Fibroblast of upper back skin (primary cell): ENCODE measurements around the gene ZNF444.
"Not testable (repeated sequence)": the region's sequence is repeated elsewhere in the genome, so short reads cannot be mapped to it uniquely, and the experiment has no call there.

ENCODE experiments used
- DNase-seq: peaks from one replicate; pipeline ENCODE4 v3.0.0-alpha.2; 2013

Gene ZNF444

GRCh38 chr19:56148096-56148495, 7.0 kb downstream of the ZNF444 start:
- DNase-seq = no peak

- DNase-seq = not testable (repeated sequence)
Observed at GRCh38 chr19:56148955-56149655, 8.0 kb downstream of the ZNF444 start.

GRCh38 chr19:56149656-56150038, 8.6 kb downstream of the ZNF444 start:
- DNase-seq = no peak

GRCh38 chr19:56150358-56150757, 9.3 kb downstream of the ZNF444 start:
- DNase-seq = no peak

GRCh38 chr19:56152644-56153043, 11.6 kb downstream of the ZNF444 start:
- no peak for DNase-seq

- DNase-seq = no peak
Observed at GRCh38 chr19:56153507-56153906, 12.4 kb downstream of the ZNF444 start.

- DNase-seq = no peak
Observed at GRCh38 chr19:56155124-56155687, 14.1 kb downstream of the ZNF444 start.

GRCh38 chr19:56156768-56157167, 15.7 kb downstream of the ZNF444 start:
- DNase-seq = no peak

GRCh38 chr19:56158170-56158757, 17.2 kb downstream of the ZNF444 start:
- DNase-seq = no peak

- peak; percentile 17 for DNase-seq
Observed at GRCh38 chr19:56159009-56159559, 18.0 kb downstream of the ZNF444 start.

GRCh38 chr19:56159622-56160271, 18.7 kb downstream of the ZNF444 start:
- DNase-seq = no peak

- DNase-seq = no peak
Observed at GRCh38 chr19:56161534-56161933, 20.4 kb downstream of the ZNF444 start.

- no peak for DNase-seq
Observed at GRCh38 chr19:56162258-56162657, 21.2 kb downstream of the ZNF444 start.

- no peak for DNase-seq
Observed at GRCh38 chr19:56163097-56163496, 22.0 kb downstream of the ZNF444 start.

GRCh38 chr19:56167064-56167578, 26.0 kb downstream of the ZNF444 start:
- no peak for DNase-seq

- DNase-seq = peak; percentile 34
Observed at GRCh38 chr19:56170261-56170660, 29.2 kb downstream of the ZNF444 start.

GRCh38 chr19:56174086-56174485, 33.0 kb downstream of the ZNF444 start:
- no peak for DNase-seq

GRCh38 chr19:56174550-56174949, 33.5 kb downstream of the ZNF444 start:
- DNase-seq = no peak

GRCh38 chr19:56175861-56176307, 34.8 kb downstream of the ZNF444 start, which contains the start of gene GALP:
Gene GALP, plus strand, starts transcription at chr19:56176008. Its CDS starts 1,101 bp downstream, at chr19:56177109.
- not testable (repeated sequence) for DNase-seq

GRCh38 chr19:56176310-56176709, 35.2 kb downstream of the ZNF444 start:
- DNase-seq = not testable (repeated sequence)

- no peak for DNase-seq
Observed at GRCh38 chr19:56176881-56177280, 35.8 kb downstream of the ZNF444 start.

GRCh38 chr19:56177564-56178243, 36.6 kb downstream of the ZNF444 start:
- DNase-seq = no peak

- DNase-seq = no peak
Observed at GRCh38 chr19:56189785-56190184, 48.7 kb downstream of the ZNF444 start.
